Activated CD4-positive, alpha-beta memory T cell treated with anti-CD3 and anti-CD28 coated beads for 36 hours (primary cell): ENCODE data around the gene KIF2A. TPM values are rescaled to one million over a fixed set of nuclear protein-coding genes. Genes with fewer than 3 reads are reported as not detected.

Experiments
- CTCF ChIA-PET: fragments of 350-600 bp; sonication (Branson Sonifier 250); formaldehyde crosslinking; loops from one replicate; lab custom pipeline; 2021; ENCODE audit warnings: antibody characterized with exemption, inconsistent platforms; lab: Charles Lee
- POLR2A ChIA-PET: fragments of 350-600 bp; sonication (Branson Sonifier 250); formaldehyde crosslinking; loops from one replicate; lab custom pipeline; 2021; ENCODE audit warnings: antibody characterized with exemption; lab: Charles Lee
- DNase-seq: peaks from one replicate; pipeline ENCODE4 v3.0.0-alpha.2; 2020
- H3K27ac Mint-ChIP-seq: one replicate; pipeline ENCODE4 v1.8.0; 2021; ENCODE audit warnings: mixed read lengths
- H3K27me3 Mint-ChIP-seq: one replicate; pipeline ENCODE4 v1.8.0; 2021; ENCODE audit warnings: mixed read lengths
- H3K36me3 Mint-ChIP-seq: one replicate; pipeline ENCODE4 v1.8.0; 2021; ENCODE audit warnings: mixed read lengths
- H3K4me1 Mint-ChIP-seq: one replicate; pipeline ENCODE4 v1.8.0; 2021; ENCODE audit warnings: low read depth, mixed read lengths
- H3K4me3 Mint-ChIP-seq: one replicate; pipeline ENCODE4 v1.8.0; 2021; ENCODE audit warnings: mild to moderate bottlenecking, mixed read lengths
- H3K9me3 Mint-ChIP-seq: one replicate; pipeline ENCODE4 v1.8.0; 2021; ENCODE audit warnings: mixed read lengths
- intact Hi-C: fragments of 100-400 bp; cut with micrococcal nuclease; formaldehyde crosslinking; loops from one replicate; pipeline ENCODE4 v1.15.1; 2023
- total RNA-seq, 2 experiments: library from RNA; stranded (reverse); gene quantifications; one replicate each; pipeline ENCODE4 v1.2.3, GENCODE V29; 2021

Gene KIF2A
- total RNA-seq, 2 experiments from 2014 or later, result 209 TPM

- intact Hi-C loops, result no loop called here
- H3K36me3 Mint-ChIP-seq, result peaks cover 8% of the 10 kb centered on the region
- POLR2A ChIA-PET, result no interaction called here
Measured at GRCh38 chr5:62421414-62421813, 115.4 kb downstream of the KIF2A start.

DNA sequence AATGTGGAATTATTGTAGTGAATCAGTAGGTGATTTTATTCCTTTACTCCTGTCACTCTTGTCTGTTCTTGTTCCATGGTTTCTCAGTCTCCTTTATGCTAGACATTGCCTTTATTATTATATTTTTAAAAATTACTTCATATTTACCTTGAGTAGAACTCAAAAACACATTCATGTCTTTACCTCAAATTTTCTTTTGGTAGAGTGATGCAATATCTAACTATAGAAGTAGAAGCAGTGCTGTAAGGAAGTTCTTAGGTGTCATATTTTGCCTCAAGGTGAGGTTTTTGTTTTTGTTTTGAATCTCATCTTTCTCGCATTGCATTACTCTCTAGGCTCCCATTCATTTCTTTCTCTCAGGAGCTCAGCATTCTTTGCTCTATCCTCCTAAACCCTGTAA lies 118.8 kb downstream of the KIF2A start:
- H3K27ac Mint-ChIP-seq, result no peak overlapping the region
- H3K27me3 Mint-ChIP-seq, result no peaks in the 10 kb centered on the region
- ChIA-PET POLR2A (no interaction called here), CTCF (interaction anchor here (1.0 kb wide), 1 partner anchor 19 kb away, joined by 3 read pairs; no protein-coding TSS in a partner anchor)
- peaks cover 5% of the 10 kb centered on the region for H3K4me1 Mint-ChIP-seq
- H3K9me3 Mint-ChIP-seq, result no peaks in the 10 kb centered on the region
- DNase-seq, result no peak
- peaks cover 5% of the 10 kb centered on the region for H3K36me3 Mint-ChIP-seq
- intact Hi-C loops, result no loop called here
- no peak overlapping the region for H3K4me3 Mint-ChIP-seq

More at GRCh38 chr5:62421414-62421813, 115.4 kb downstream of the KIF2A start:
- H3K4me3 Mint-ChIP-seq, result no peak overlapping the region
- H3K27ac Mint-ChIP-seq, result no peak overlapping the region
- CTCF ChIA-PET, result no interaction called here
- no peaks in the 10 kb centered on the region for H3K9me3 Mint-ChIP-seq
- peaks cover 9% of the 10 kb centered on the region for H3K4me1 Mint-ChIP-seq
- H3K27me3 Mint-ChIP-seq, result no peaks in the 10 kb centered on the region
- no peak for DNase-seq

GRCh38 chr5:62431735-62432620 lies 126.0 kb downstream of the KIF2A start:
- DNase-seq, result no peak
- intact Hi-C loops, result no loop called here
- H3K9me3 Mint-ChIP-seq, result no peaks in the 10 kb centered on the region
- H3K36me3 Mint-ChIP-seq, result no peaks in the 10 kb centered on the region
- POLR2A ChIA-PET, result interaction anchor here (1.1 kb wide), 1 partner anchor 20 kb away, joined by 3 read pairs; no protein-coding TSS in a partner anchor
- no peaks in the 10 kb centered on the region for H3K27me3 Mint-ChIP-seq
- H3K4me1 Mint-ChIP-seq, result peaks cover 10% of the 10 kb centered on the region
- H3K27ac Mint-ChIP-seq, result no peak overlapping the region
- no peak overlapping the region for H3K4me3 Mint-ChIP-seq
- CTCF ChIA-PET, result interaction anchor here (0.6 to 0.9 kb wide), 2 partner anchors 12 to 15 kb away, joined by 4 to 5 read pairs; no protein-coding TSS in a partner anchor

DNA sequence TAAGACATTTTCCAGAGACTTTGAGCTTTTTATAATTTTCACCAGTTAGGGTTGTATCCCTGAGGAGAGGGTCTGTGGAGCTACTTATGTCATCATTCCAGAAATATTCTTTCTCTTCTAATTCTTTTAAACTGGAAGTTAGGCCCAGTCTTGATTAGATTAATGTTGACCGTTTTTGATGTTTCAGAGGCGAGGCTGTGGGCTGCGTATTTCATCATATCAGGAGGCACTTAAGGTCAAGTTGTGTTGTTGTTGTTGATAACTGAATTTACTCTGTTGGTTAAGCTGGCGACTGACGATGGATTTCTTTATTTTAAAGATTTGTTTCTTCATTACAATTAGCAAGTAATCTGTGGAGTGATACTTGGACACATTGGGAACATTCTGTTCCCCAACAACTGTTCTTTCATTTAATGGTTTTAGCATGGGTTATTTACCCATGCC lies 126.6 kb downstream of the KIF2A start:
- intact Hi-C loops, result no loop called here

More for the DNA sequence above, 126.6 kb downstream of the KIF2A start:
- Mint-ChIP-seq H3K4me3 (no peak overlapping the region), H3K9me3 (no peaks in the 10 kb centered on the region), H3K27ac (no peak overlapping the region), H3K36me3 (no peaks in the 10 kb centered on the region), H3K27me3 (no peaks in the 10 kb centered on the region), H3K4me1 (peaks cover 10% of the 10 kb centered on the region)
- ChIA-PET CTCF (interaction anchor here (0.6 to 0.9 kb wide), 2 partner anchors 11 to 14 kb away, joined by 4 to 5 read pairs; no protein-coding TSS in a partner anchor), POLR2A (interaction anchor here (1.1 kb wide), 1 partner anchor 21 kb away, joined by 3 read pairs; no protein-coding TSS in a partner anchor)
- no peak for DNase-seq

Other genes starting within 250 kb of the KIF2A start
- gene DIMT1, start 97.7 kb downstream of the KIF2A start, total RNA-seq, result 10 to 100 TPM; 46.9 to 48.9 TPM
- 10 to 100 TPM; 55.4 to 59.2 TPM for gene IPO11, start 106.6 kb downstream of the KIF2A start, total RNA-seq